H1 (cell line): ENCODE data around the gene CRYBG1. TPM values are rescaled to one million over a fixed set of nuclear protein-coding genes. Genes with fewer than 3 reads are reported as not detected.

ENCODE experiments used
- CTCF ChIA-PET: fragments of 300-600 bp; sonication (Branson Sonifier 250); formaldehyde crosslinking; loops from one replicate; lab custom pipeline; 2021; ENCODE audit not compliant: partially characterized antibody; lab: Charles Lee
- POLR2A ChIA-PET: fragments of 300-600 bp; sonication (Branson Sonifier 250); formaldehyde crosslinking; loops from one replicate; lab custom pipeline; 2021; ENCODE audit warnings: inconsistent platforms; ENCODE audit not compliant: partially characterized antibody; lab: Charles Lee
- DNase-seq, 2 experiments: peaks; one replicate each; pipeline versions ENCODE4 v3.0.0 to v3.0.0-alpha.2; 2010 to 2022; ENCODE audit warnings: low spot score in 2 of 2, low read depth in 1 of 2, mixed read lengths in 1 of 2
- FAIRE-seq: peaks from 2 replicates; lab custom pipeline; 2011; peaks lifted over from hg19 to GRCh38; lab: Jason Lieb, UNC
- H2AFZ ChIP-seq: 2 replicates; pipeline ENCODE4 v1.8.1; 2012; ENCODE audit warnings: low read length, inconsistent platforms
- H2AK5ac ChIP-seq: 2 replicates; pipeline ENCODE4 v1.6.1; 2013; ENCODE audit warnings: low read depth, low read length
- H2BK120ac ChIP-seq: replicated peaks from 2 replicates; pipeline ENCODE3; 2013; ENCODE audit warnings: low read depth, low read length, inconsistent platforms
- H2BK12ac ChIP-seq: 2 replicates; pipeline ENCODE4 v1.6.1; 2013; ENCODE audit warnings: low read depth, low read length
- H2BK15ac ChIP-seq: 2 replicates; pipeline ENCODE4 v1.6.1; 2013; ENCODE audit warnings: low read length
- H2BK20ac ChIP-seq: 2 replicates; pipeline ENCODE4 v1.6.1; 2013; ENCODE audit warnings: low read length
- H2BK5ac ChIP-seq: 2 replicates; pipeline ENCODE4 v1.6.1; 2013; ENCODE audit warnings: low read depth, low read length
- H3K14ac ChIP-seq: 2 replicates; pipeline ENCODE4 v1.6.1; 2013; ENCODE audit warnings: inconsistent platforms; ENCODE audit not compliant: insufficient read length
- H3K18ac ChIP-seq: 2 replicates; pipeline ENCODE4 v1.6.1; 2013; ENCODE audit warnings: low read length; ENCODE audit errors: extremely low read depth
- H3K23ac ChIP-seq: 2 replicates; pipeline ENCODE4 v1.6.1; 2013; ENCODE audit warnings: inconsistent platforms; ENCODE audit not compliant: insufficient read length
- H3K23me2 ChIP-seq: 2 replicates; pipeline ENCODE4 v1.6.1; 2013; ENCODE audit warnings: low read depth, low read length
- H3K27ac ChIP-seq: 2 replicates; pipeline ENCODE4 v1.6.1; 2011; ENCODE audit warnings: low read depth, low read length, inconsistent platforms
- H3K27me3 ChIP-seq, 4 experiments: replicated peaks in 1 of 4; 1 replicate in 1 of 4; 2 replicates in 3 of 4; pipeline versions ENCODE4 v1.6.1 to v1.8.1; 2011 to 2013; ENCODE audit warnings: low read length in 3 of 4, mild to moderate bottlenecking in 3 of 4, inconsistent platforms in 2 of 4, mixed read lengths in 2 of 4, moderate library complexity in 1 of 4; ENCODE audit not compliant: control insufficient read depth in 3 of 4, insufficient read depth in 3 of 4; ENCODE audit errors: extremely low read depth in 1 of 4
- H3K36me3 ChIP-seq, 4 experiments: 2 replicates each; pipeline versions ENCODE4 v1.6.1 to v1.8.1; 2011 to 2013; ENCODE audit warnings: mild to moderate bottlenecking in 4 of 4, low read length in 3 of 4, moderate library complexity in 2 of 4, control low read depth in 1 of 4, inconsistent platforms in 1 of 4; ENCODE audit not compliant: insufficient read depth in 4 of 4, control insufficient read depth in 2 of 4
- H3K4ac ChIP-seq: replicated peaks from 2 replicates; pipeline ENCODE3; 2013; ENCODE audit warnings: low read length, low read depth, mixed read lengths, inconsistent platforms; ENCODE audit not compliant: insufficient read length
- H3K4me1 ChIP-seq, 4 experiments: replicated peaks in 1 of 4; 1 replicate in 1 of 4; 2 replicates in 3 of 4; pipeline versions ENCODE4 v1.6.1 to v1.8.1; 2011 to 2013; ENCODE audit warnings: low read length in 3 of 4, inconsistent platforms in 2 of 4, mixed read lengths in 1 of 4; ENCODE audit not compliant: insufficient read depth in 4 of 4, control insufficient read depth in 3 of 4
- H3K4me2 ChIP-seq, 2 experiments: 2 replicates each; pipeline versions ENCODE4 v1.6.1 to v1.8.1; 2011 to 2013; ENCODE audit warnings: low read depth in 2 of 2, low read length in 2 of 2, control low read depth in 1 of 2, inconsistent platforms in 1 of 2, mild to moderate bottlenecking in 1 of 2; ENCODE audit not compliant: insufficient read depth in 1 of 2
- H3K4me3 ChIP-seq, 4 experiments: fragments of 200-600, 300-600 bp in 1 of 4; sonication (generic), shearing (Covaris generic), sonication (Bioruptor Twin) in 1 of 4; 2 replicates each; pipeline versions ENCODE4 v1.5.1 to v1.8.1; 2011 to 2016; ENCODE audit warnings: low read length in 4 of 4, low read depth in 3 of 4, control low read depth in 2 of 4, inconsistent platforms in 2 of 4, mild to moderate bottlenecking in 2 of 4, mixed read lengths in 1 of 4, moderate library complexity in 1 of 4; ENCODE audit not compliant: insufficient read depth in 2 of 4; ENCODE audit errors: extremely low read depth in 1 of 4
- H3K56ac ChIP-seq: replicated peaks from 2 replicates; pipeline ENCODE3; 2013; ENCODE audit warnings: low read depth, mild to moderate bottlenecking, mixed read lengths, low read length, inconsistent platforms; ENCODE audit not compliant: insufficient read length
- H3K79me1 ChIP-seq: 2 replicates; pipeline ENCODE4 v1.6.1; 2013; ENCODE audit warnings: low read depth, low read length, control low read depth
- H3K79me2 ChIP-seq, 2 experiments: 2 replicates each; pipeline versions ENCODE4 v1.6.1 to v1.8.1; 2012 to 2013; ENCODE audit warnings: low read length in 2 of 2, mild to moderate bottlenecking in 2 of 2, inconsistent platforms in 1 of 2; ENCODE audit not compliant: insufficient read depth in 2 of 2, control insufficient read depth in 1 of 2
- H3K9ac ChIP-seq, 4 experiments: replicated peaks in 1 of 4; 1 replicate in 1 of 4; 2 replicates in 3 of 4; pipeline versions ENCODE4 v1.6.1 to v1.8.1; 2011 to 2013; ENCODE audit warnings: low read depth in 3 of 4, low read length in 3 of 4, control low read depth in 2 of 4, mild to moderate bottlenecking in 2 of 4, moderate library complexity in 2 of 4, inconsistent platforms in 1 of 4; ENCODE audit errors: extremely low read depth in 1 of 4
- H3K9me3 ChIP-seq, 2 experiments: 2 replicates each; pipeline versions ENCODE4 v1.6.1 to v1.8.1; 2012 to 2013; ENCODE audit warnings: mild to moderate bottlenecking in 2 of 2, moderate library complexity in 2 of 2, control low read depth in 1 of 2, inconsistent platforms in 1 of 2, low read depth in 1 of 2, low read length in 1 of 2, mixed read lengths in 1 of 2; ENCODE audit not compliant: insufficient read depth in 2 of 2
- H4K20me1 ChIP-seq, 2 experiments: replicated peaks in 1 of 2; 2 replicates each; pipeline versions ENCODE3 to v1.8.1; 2011 to 2013; ENCODE audit warnings: inconsistent platforms in 2 of 2, low read length in 2 of 2, mild to moderate bottlenecking in 1 of 2; ENCODE audit not compliant: insufficient read depth in 2 of 2, control insufficient read depth in 1 of 2
- H4K5ac ChIP-seq: 2 replicates; pipeline ENCODE4 v1.6.1; 2013; ENCODE audit warnings: low read length, low read depth, mixed read lengths, inconsistent platforms; ENCODE audit not compliant: insufficient read length
- H4K8ac ChIP-seq: 2 replicates; pipeline ENCODE4 v1.8.0; 2013; ENCODE audit warnings: mild to moderate bottlenecking, moderate library complexity, low read length, inconsistent platforms; ENCODE audit not compliant: insufficient read depth; ENCODE audit errors: extremely low read depth
- H4K91ac ChIP-seq: replicated peaks from 2 replicates; pipeline ENCODE3; 2013; ENCODE audit warnings: low read length, mixed read lengths, inconsistent platforms; ENCODE audit not compliant: insufficient read length
- CREB1 ChIP-seq: IDR thresholded peaks from 2 replicates; pipeline ENCODE4 v1.6.1; 2012; ENCODE audit warnings: inconsistent platforms
- CTBP2 ChIP-seq: IDR thresholded peaks from 2 replicates; pipeline ENCODE4 v1.7.0; 2011; ENCODE audit warnings: borderline replicate concordance, mild to moderate bottlenecking, moderate library complexity, mixed read lengths, low read length; ENCODE audit not compliant: insufficient read depth, insufficient read length
- CTCF ChIP-seq, 3 experiments: IDR thresholded peaks; 1 replicate in 2 of 3; 2 replicates in 1 of 3; pipeline versions ENCODE4 v1.5.1 to v1.6.1; 2011; ENCODE audit warnings: low read length in 3 of 3, mild to moderate bottlenecking in 3 of 3, inconsistent platforms in 2 of 3, low read depth in 1 of 3, moderate library complexity in 1 of 3; ENCODE audit not compliant: insufficient read depth in 1 of 3; ENCODE audit errors: control extremely low read depth in 1 of 3
- SRF ChIP-seq: IDR thresholded peaks from 2 replicates; pipeline ENCODE4 v1.6.1; 2011; ENCODE audit warnings: mild to moderate bottlenecking, low read depth, low read length, moderate library complexity
- WGBS, 2 experiments: shearing (Covaris generic) in 1 of 2; methylation state at CpG; one replicate each; pipeline versions ENCODE4 v1.1.6 to v1.1.7; 2013 to 2015; ENCODE audit warnings: low lambda C conversion rate in 2 of 2, mixed read lengths in 2 of 2, inconsistent platforms in 1 of 2, low coverage in 1 of 2, missing lambda C conversion rate in 1 of 2; ENCODE audit not compliant: insufficient replicate concordance in 2 of 2, insufficient coverage in 1 of 2, insufficient read length in 1 of 2; ENCODE audit errors: extremely low coverage in 1 of 2, missing lambda C conversion rate in 1 of 2; 5-methylcytosine and 5-hydroxymethylcytosine counted together
- polyA plus RNA-seq, 7 experiments: library from polyadenylated mRNA; depleted of rRNA in 3 of 7; stranded (reverse) in 5 of 7; unstranded in 2 of 7; fragments of >200 nt in 5 of 7; fragments of 200-250 nt in 2 of 7; gene quantifications; 1 replicate in 5 of 7; 2 replicates in 1 of 7; 4 replicates in 1 of 7; pipeline versions ENCODE4 v1.2.1 to v1.2.3, GENCODE V29; 2011 to 2013; ENCODE audit warnings: missing spikeins in 2 of 7, mixed read lengths in 2 of 7
- total RNA-seq: library from RNA; stranded (reverse); fragmentation: NEBNext Ultra II Directional; extraction: Animal tissue kit (Norgen Biotek cat#: 25700); gene quantifications from 2 replicates; pipeline ENCODE4 v1.2.1, GENCODE V29; 2021

CRYBG1 gene
- total and polyA plus RNA-seq, 2 of the 8 experiments (the other 6 are each of a cell fraction or from before 2014, with no cell fraction given), result 2.2 to 11.6 TPM

- no peak overlapping the region for H2BK15ac ChIP-seq
- H3K4me1 ChIP-seq, result peaks cover 0 to 4% (median 0%) of the 10 kb centered on the region in 4 experiments; a peak in 2 of 7 replicates
- H3K4ac ChIP-seq, result no peak overlapping the region
- no peak overlapping the region for H3K27ac ChIP-seq
- H2AFZ ChIP-seq, result no peak overlapping the region
- no peak overlapping the region for H4K5ac ChIP-seq
- FAIRE-seq (no peak), DNase-seq (no peak)
- H3K9ac ChIP-seq, result no peak overlapping the region
- H3K14ac ChIP-seq, result no peak overlapping the region
- WGBS, 2 experiments, result 85% methylated on average over 4 of the region's 4 CpGs; no CpG with 5 or more reads in 1 of the 2 experiments
- CTCF ChIA-PET, result interaction anchor here (0.6 to 4.5 kb wide), 6 partner anchors 12 to 194 kb away, joined by 3 to 24 read pairs (median 4); partner anchors contain the start of gene CRYBG1
- H3K18ac ChIP-seq, result no peak overlapping the region
- no peak overlapping the region for H3K4me2 ChIP-seq
- H2AK5ac ChIP-seq, result no peak overlapping the region
- H3K23me2 ChIP-seq, result no peaks in the 10 kb centered on the region
- no peak overlapping the region for H3K23ac ChIP-seq
- H4K20me1 ChIP-seq, result peaks cover 0 to 2% of the 10 kb centered on the region in 2 experiments
- no peak overlapping the region for H2BK120ac ChIP-seq
- H4K91ac ChIP-seq, result no peak overlapping the region
- H3K27me3 ChIP-seq, result no peaks in the 10 kb centered on the region
- H3K56ac ChIP-seq, result no peak overlapping the region
- no peak overlapping the region for H3K4me3 ChIP-seq
- no peak overlapping the region for H2BK20ac ChIP-seq
- no peak overlapping the region for H2BK5ac ChIP-seq
- H3K79me1 ChIP-seq, result no peaks in the 10 kb centered on the region
- no peaks in the 10 kb centered on the region for H3K79me2 ChIP-seq
- no peak overlapping the region for H2BK12ac ChIP-seq
- H3K36me3 ChIP-seq, result no peaks in the 10 kb centered on the region
- POLR2A ChIA-PET, result no interaction called here
- no peak overlapping the region for H4K8ac ChIP-seq
- no peaks in the 10 kb centered on the region for H3K9me3 ChIP-seq
- TF ChIP-seq SRF (no peak), CREB1 (no peak), CTBP2 (no peak), CTCF (IDR thresholded peaks at IDR 0.05; ENCODE audit: control extremely low read depth in 1 of 3, insufficient read depth in 1 of 3, low read depth in 1 of 3, low read length in 3 of 3) (no peak)
Observed at GRCh38 chr6:106372838-106373501, 12.5 kb downstream of the CRYBG1 start.
